Natural killer cell treated with Interleukin-12 subunit alpha and Interleukin-12 subunit beta and Interleukin-15 and Interleukin-18, amount 100 ng/mL, for 72 hours (primary cell): Measurements from ENCODE around the gene KIF1B. TPM values are rescaled to one million over a fixed set of nuclear protein-coding genes. Genes with fewer than 3 reads are reported as not detected.
A peak's percentile ranks its signal among the peaks of the same experiment; 100 is the strongest.
"Not testable (repeated sequence)": the region's sequence is repeated elsewhere in the genome, so short reads cannot be mapped to it uniquely, and the experiment has no call there.

Source experiments
- ATAC-seq, 2 donors: fragments of 150-1000 bp; cut with Tn5 transposase in 1 of 2; sonication (Bioruptor Pico), chemical (Tn5 transposase) in 1 of 2; 2 replicates each; pipeline ENCODE4 v1.10.0; 2021
- DNase-seq: peaks from one replicate; pipeline ENCODE4 v3.0.0; 2022; ENCODE audit warnings: low spot score
- H3K27ac Mint-ChIP-seq, 2 donors: 1 replicate in 1 of 2; 2 replicates in 1 of 2; pipeline ENCODE4 v1.8.0; 2022; ENCODE audit warnings: mixed read lengths in 2 of 2, mild to moderate bottlenecking in 1 of 2, moderate library complexity in 1 of 2
- H3K27me3 Mint-ChIP-seq, 2 donors: 1 replicate in 1 of 2; 2 replicates in 1 of 2; pipeline ENCODE4 v1.8.0; 2022; ENCODE audit warnings: mixed read lengths in 2 of 2
- H3K36me3 Mint-ChIP-seq: one replicate; pipeline ENCODE4 v1.8.0; 2022; ENCODE audit warnings: mixed read lengths
- H3K4me1 Mint-ChIP-seq, 2 donors: 1 replicate in 1 of 2; 2 replicates in 1 of 2; pipeline ENCODE4 v1.8.0; 2022; ENCODE audit warnings: low read depth in 2 of 2, mixed read lengths in 2 of 2, mild to moderate bottlenecking in 1 of 2
- H3K4me3 Mint-ChIP-seq: one replicate; pipeline ENCODE4 v1.8.0; 2022; ENCODE audit warnings: mixed read lengths
- H3K9me3 Mint-ChIP-seq: 2 replicates; pipeline ENCODE4 v1.8.0; 2022; ENCODE audit warnings: mixed read lengths
- total RNA-seq, 2 donors: library from RNA; stranded (reverse); gene quantifications; one replicate each; pipeline ENCODE4 v1.2.3, GENCODE V29; 2022

KIF1B gene
- total RNA-seq, 2 donors from 2014 or later = 9.9 to 32.2 TPM

DNA sequence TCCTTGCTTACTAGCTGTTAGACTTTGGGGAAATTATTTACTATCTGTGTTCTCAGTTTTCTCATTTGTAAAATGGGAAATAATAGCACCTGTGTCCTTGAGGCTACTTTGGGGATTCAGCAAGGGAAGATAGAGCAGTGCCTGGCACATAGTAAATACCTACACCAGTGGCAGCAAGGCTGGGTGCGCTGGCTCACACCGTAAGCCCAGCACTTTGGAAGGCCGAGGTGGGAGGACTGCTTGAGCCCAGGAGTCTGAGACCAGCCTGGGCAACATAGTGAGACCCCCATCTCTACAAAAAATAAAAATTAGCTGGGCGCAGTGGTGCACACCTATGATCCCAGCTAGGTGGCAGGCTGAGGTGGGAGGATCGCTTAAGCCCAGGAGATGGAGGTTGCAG lies 211.3 kb downstream of the KIF1B start:
- DNase-seq = no peak
- Mint-ChIP-seq H3K9me3 (no peaks in the 10 kb centered on the region), H3K27me3 (no peaks in the 10 kb centered on the region), H3K4me3 (no peak overlapping the region), H3K27ac (no peak overlapping the region), H3K36me3 (peaks cover 23% of the 10 kb centered on the region), H3K4me1 (peaks cover 0 to 3% of the 10 kb centered on the region in 2 donors)
- no peak for ATAC-seq

DNA sequence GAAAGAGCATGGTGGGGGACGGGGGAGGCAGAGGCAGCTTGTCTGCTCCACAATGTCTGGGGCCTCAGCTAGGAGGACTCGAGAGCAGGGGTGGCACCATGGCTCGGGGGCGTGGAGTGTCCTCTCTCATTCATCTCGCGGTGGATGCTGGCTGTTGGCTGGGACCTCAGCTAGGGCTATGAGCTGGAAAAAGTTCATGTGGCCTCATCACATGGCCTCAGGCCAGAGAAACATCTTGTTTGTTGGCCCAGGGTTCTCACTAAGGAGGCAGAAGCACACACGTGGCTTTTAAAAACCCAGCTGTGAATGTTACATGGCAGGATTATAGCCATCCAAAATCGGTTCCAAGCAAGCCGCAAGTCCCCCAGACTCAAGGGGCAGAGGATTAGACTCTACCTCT lies 213.7 kb downstream of the KIF1B start:
- no peak overlapping the region for H3K4me3 Mint-ChIP-seq
- no peaks in the 10 kb centered on the region for H3K9me3 Mint-ChIP-seq
- no peak for ATAC-seq

DNA sequence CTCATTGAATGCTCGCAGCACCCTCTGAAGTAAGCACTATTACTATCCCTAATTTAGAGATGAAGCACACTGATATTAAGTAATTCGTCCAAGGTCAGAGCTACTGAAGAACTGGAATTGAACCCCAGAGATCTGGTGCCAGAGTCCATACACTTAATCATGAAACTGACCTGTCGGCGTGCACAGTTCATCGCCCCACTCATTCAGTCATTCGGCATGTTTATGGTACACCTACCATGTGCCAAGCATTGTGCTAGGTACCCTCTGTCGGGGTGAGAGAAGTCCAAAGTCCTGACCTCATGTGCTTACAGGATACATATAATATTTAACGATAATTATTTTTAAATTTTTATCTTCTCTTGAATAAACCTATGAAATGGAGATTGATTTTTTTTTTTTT lies 214.3 kb downstream of the KIF1B start:
- Mint-ChIP-seq H3K27me3 (no peaks in the 10 kb centered on the region), H3K4me1 (peaks cover 4 to 6% of the 10 kb centered on the region in 2 donors), H3K27ac (no peak overlapping the region), H3K9me3 (no peaks in the 10 kb centered on the region), H3K36me3 (peaks cover 8% of the 10 kb centered on the region), H3K4me3 (no peak overlapping the region)
- DNase-seq (no peak), ATAC-seq (no peak)

More for the DNA sequence above, 213.7 kb downstream of the KIF1B start:
- no peak for DNase-seq
- H3K27me3 Mint-ChIP-seq = no peaks in the 10 kb centered on the region
- H3K4me1 Mint-ChIP-seq = peaks cover 1 to 4% of the 10 kb centered on the region in 2 donors
- no peak overlapping the region for H3K27ac Mint-ChIP-seq
- peaks cover 13% of the 10 kb centered on the region for H3K36me3 Mint-ChIP-seq

DNA sequence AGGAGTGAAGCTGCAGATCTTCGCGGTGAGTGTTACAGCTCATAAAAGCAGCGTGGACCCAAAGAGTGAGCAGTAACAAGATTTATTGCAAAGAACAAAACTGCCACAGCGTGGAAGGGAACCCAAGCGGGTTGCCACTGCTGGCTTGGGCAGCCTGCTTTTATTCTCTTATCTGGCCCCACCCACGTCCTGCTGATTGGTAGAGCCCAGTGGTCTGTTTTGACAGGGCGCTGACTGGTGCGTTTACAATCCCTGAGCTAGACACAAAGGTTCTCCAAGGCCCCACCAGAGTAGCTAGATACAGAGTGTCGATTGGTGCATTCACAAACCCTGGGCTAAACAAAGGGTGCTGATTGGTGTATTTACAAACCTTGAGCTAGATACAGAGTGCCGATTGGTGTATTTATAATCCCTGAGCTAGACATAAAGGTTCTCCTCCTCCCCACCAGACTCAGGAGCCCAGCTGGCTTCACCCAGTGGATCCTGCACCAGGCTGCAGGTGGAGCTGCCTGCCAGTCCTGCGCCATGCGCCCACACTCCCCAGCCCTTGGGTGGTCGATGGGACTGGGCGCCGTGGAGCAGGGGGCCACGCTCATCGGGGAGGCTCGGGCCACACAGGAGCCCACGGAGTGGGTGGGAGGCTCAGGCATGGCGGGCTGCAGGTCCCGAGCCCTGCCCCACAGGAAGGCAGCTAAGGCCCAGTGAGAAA lies 215.6 kb downstream of the KIF1B start:
- not testable (repeated sequence) for H3K27me3 Mint-ChIP-seq, H3K9me3 Mint-ChIP-seq, DNase-seq, H3K4me3 Mint-ChIP-seq, ATAC-seq, H3K36me3 Mint-ChIP-seq
- Mint-ChIP-seq H3K27ac (peak overlapping the region in 1 of 2 donors; percentile 8), H3K4me1 (peaks cover 12% of the 10 kb centered on the region in 2 donors)

DNA sequence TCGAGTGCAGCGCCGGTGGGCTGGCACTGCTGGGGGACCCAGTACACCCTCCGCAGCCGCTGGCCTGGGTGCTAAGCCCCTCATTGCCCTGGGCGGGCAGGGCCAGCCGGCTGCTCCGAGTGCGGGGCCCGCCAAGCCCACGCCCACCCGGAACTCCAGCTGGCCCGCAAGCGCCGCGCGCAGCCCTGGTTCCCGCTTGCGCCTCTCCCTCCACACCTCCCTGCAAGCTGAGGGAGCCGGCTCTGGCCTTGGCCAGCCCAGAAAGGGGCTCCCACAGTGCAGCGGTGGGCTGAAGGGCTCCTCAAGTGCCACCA lies 216.1 kb downstream of the KIF1B start:
- DNase-seq, H3K4me3 Mint-ChIP-seq, H3K27me3 Mint-ChIP-seq, H3K36me3 Mint-ChIP-seq, H3K27ac Mint-ChIP-seq, ATAC-seq, H3K9me3 Mint-ChIP-seq: not testable (repeated sequence)
- H3K4me1 Mint-ChIP-seq = peaks cover 12 to 14% of the 10 kb centered on the region in 2 donors

DNA sequence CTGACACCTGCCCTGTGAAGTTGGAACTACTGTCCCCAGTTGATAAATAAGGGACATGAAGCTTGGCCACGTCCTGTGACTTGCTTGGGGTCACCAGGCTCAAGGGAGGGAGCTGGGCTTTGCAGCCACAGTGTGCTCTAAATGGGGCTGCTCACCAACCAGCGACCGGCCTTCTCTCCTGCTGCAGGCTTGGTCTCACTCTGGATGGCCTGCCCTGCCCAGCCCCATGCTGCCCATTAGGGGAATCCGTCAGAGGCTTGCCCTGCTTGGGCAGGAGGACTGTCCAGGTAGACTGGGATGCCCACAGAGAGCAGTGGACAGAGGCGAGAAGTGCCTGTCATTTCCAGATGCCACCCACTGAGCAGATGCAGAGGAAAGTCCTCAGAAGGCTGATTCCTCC lies 218.6 kb downstream of the KIF1B start:
- H3K36me3 Mint-ChIP-seq = no peaks in the 10 kb centered on the region
- no peaks in the 10 kb centered on the region for H3K9me3 Mint-ChIP-seq
- DNase-seq = no peak
- ATAC-seq = no peak
- H3K4me3 Mint-ChIP-seq = peak overlapping the region; percentile 85
- H3K27me3 Mint-ChIP-seq = no peaks in the 10 kb centered on the region
- peak overlapping the region in 1 of 2 donors; percentile 83 for H3K27ac Mint-ChIP-seq
- peaks cover 12 to 14% of the 10 kb centered on the region in 2 donors for H3K4me1 Mint-ChIP-seq

DNA sequence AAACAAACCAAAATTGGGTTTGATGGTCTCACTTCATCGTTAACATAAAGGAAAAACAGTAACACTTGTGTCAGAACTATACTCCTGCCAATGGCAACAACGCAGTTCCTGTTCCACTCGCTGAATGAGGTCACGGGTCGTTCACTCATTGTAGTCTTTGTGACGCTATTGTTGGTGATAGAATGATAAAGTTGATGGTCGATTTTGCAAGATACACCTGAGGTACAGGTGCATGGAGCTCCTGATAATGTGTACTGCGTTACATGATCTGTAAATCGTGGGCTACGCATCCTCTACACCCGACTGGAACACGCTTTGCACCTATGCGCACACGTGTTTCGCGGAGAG lies 219.5 kb downstream of the KIF1B start:
- no peak for DNase-seq
- peak in 1 of 2 donors; percentile 8 for ATAC-seq
- H3K27me3 Mint-ChIP-seq = no peaks in the 10 kb centered on the region
- peak overlapping the region; percentile 83 to 87 for H3K27ac Mint-ChIP-seq
- no peaks in the 10 kb centered on the region for H3K36me3 Mint-ChIP-seq
- peak overlapping the region; percentile 85 for H3K4me3 Mint-ChIP-seq
- no peaks in the 10 kb centered on the region for H3K9me3 Mint-ChIP-seq
- H3K4me1 Mint-ChIP-seq = peaks cover 12 to 14% of the 10 kb centered on the region in 2 donors

DNA sequence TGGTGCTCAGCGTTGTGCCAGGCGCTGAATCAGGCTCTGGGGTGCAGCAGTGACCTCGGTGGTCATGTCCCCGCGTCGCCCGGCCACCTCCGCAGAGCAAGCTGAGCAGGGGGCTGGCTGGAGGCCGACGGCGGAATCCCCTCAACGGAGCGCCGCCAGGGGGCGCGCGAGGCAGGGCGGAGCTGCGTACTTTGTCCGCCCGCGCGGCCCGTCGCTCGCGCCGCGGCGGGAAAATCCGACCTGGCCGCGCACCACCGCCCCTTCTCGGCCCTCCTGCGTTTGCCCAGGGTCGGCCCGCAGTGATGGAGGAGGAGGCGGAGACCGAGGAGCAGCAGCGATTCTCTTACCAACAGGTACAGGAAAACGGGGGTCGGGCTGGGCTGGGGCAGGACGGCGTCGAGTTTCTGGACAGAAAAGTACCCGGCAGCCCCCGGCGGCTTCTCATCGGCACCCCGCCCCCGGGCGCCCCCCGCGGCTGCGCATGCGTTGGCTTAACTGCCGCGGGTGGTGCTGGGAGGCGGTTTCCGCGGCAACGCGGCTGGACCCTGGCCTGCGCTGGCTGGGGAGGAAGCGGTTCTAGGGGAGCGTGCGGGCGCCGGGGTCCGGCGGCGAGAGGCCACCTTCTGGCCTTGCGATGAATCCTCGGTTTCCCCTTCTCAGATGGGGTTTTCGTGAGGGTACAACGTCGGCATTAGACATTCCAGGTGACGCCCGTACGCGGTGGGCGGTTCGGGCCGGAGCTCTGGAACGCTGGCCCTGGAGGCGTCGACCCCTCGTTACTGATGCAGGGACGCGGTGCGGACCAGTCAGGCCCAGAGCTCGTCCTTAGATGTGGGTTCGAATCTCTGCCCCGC lies 220.1 kb downstream of the KIF1B start, which contains the start of gene CENPS:
TSS of gene CENPS (plus strand) at position 218 of the 854 bp plus-strand sequence. CDS start at position 303, 85 bp downstream.
- DNase-seq (peak; percentile 96), ATAC-seq (peak; percentile 94 to 97)
- H3K27ac Mint-ChIP-seq = peak within 1 kb of the TSS; percentile 83 to 87
- no peaks in the 10 kb centered on the region for H3K27me3 Mint-ChIP-seq
- H3K4me1 Mint-ChIP-seq = peaks cover 12 to 14% of the 10 kb centered on the region in 2 donors
- H3K4me3 Mint-ChIP-seq = peak within 1 kb of the TSS; percentile 85
- no peaks in the 10 kb centered on the region for H3K9me3 Mint-ChIP-seq
- H3K36me3 Mint-ChIP-seq = no peaks in the 10 kb centered on the region

Other genes starting within 250 kb of the KIF1B start
- not detected for gene RBP7, start 213.3 kb upstream of the KIF1B start, total RNA-seq
- gene UBE4B, start 177.6 kb upstream of the KIF1B start, total RNA-seq = 10 to 100 TPM; 36.7 to 52.4 TPM
- gene PGD, start 188.5 kb downstream of the KIF1B start, total RNA-seq = 100 to 1,000 TPM; 289 to 430 TPM
- 10 to 100 TPM; 12.6 to 20.7 TPM for gene CENPS, start 219.9 kb downstream of the KIF1B start, total RNA-seq
- under 1 TPM; 0.45 to 0.61 TPM for gene CORT, start 239.5 kb downstream of the KIF1B start, total RNA-seq